ENCODE data around the gene ATF7.
"Not testable (repeated sequence)": the region's sequence is repeated elsewhere in the genome, so short reads cannot be mapped to it uniquely, and the experiment has no call there.

ATF7 gene

GRCh38 chr12:53594897-53595615 is 31.1 kb downstream of the ATF7 start:
- DNase-seq = no peak

GRCh38 chr12:53593707-53594106 is 32.5 kb downstream of the ATF7 start:
- no peak for DNase-seq

- DNase-seq = no peak
These were observed 33.2 kb downstream of the ATF7 start for GRCh38 chr12:53593031-53593430.

GRCh38 chr12:53592426-53592825 is 33.8 kb downstream of the ATF7 start:
- no peak for DNase-seq

GRCh38 chr12:53591301-53592206 is 34.6 kb downstream of the ATF7 start:
- DNase-seq = no peak

- no peak for DNase-seq
These were observed 35.5 kb downstream of the ATF7 start for GRCh38 chr12:53590652-53591051.

- DNase-seq = no peak
These were observed 36.3 kb downstream of the ATF7 start for GRCh38 chr12:53589915-53590314.

- DNase-seq = no peak
These were observed 36.8 kb downstream of the ATF7 start for GRCh38 chr12:53589423-53589822.

GRCh38 chr12:53588123-53588522 is 38.1 kb downstream of the ATF7 start:
- DNase-seq = no peak

GRCh38 chr12:53586745-53587144 is 39.4 kb downstream of the ATF7 start:
- DNase-seq = no peak

GRCh38 chr12:53585448-53586125 is 40.6 kb downstream of the ATF7 start:
- DNase-seq = no peak

GRCh38 chr12:53579545-53579955 is 46.6 kb downstream of the ATF7 start:
- no peak for DNase-seq

GRCh38 chr12:53578783-53579182 is 47.4 kb downstream of the ATF7 start:
- DNase-seq = no peak

- no peak for DNase-seq
These were observed 48.2 kb downstream of the ATF7 start for GRCh38 chr12:53577941-53578352.

GRCh38 chr12:53575502-53576249 is 50.5 kb downstream of the ATF7 start:
- DNase-seq = peak; percentile 68

GRCh38 chr12:53572134-53572758 is 53.9 kb downstream of the ATF7 start:
- no peak for DNase-seq

GRCh38 chr12:53571295-53571694 is 54.9 kb downstream of the ATF7 start:
- no peak for DNase-seq

- DNase-seq = peak; percentile 80
These were observed 57.2 kb downstream of the ATF7 start for GRCh38 chr12:53568809-53569557.

GRCh38 chr12:53567961-53568808 is 58.0 kb downstream of the ATF7 start:
- DNase-seq = peak; percentile 14

GRCh38 chr12:53565376-53565775 is 60.8 kb downstream of the ATF7 start:
- DNase-seq = not testable (repeated sequence)
